Measurements from ENCODE around the gene FGF1.

The FGF1 gene

GRCh38 chr5:142696379-142696778, 10.5 kb upstream of the FGF1 start:
- no peak for DNase-seq

- no peak for DNase-seq
These were observed 8.4 kb upstream of the FGF1 start for GRCh38 chr5:142694092-142694856.

GRCh38 chr5:142692321-142692894, 6.5 kb upstream of the FGF1 start:
- no peak for DNase-seq

- no peak for DNase-seq
These were observed 4.8 kb upstream of the FGF1 start for GRCh38 chr5:142690667-142691066.

- no peak for DNase-seq
These were observed 3.2 kb upstream of the FGF1 start for GRCh38 chr5:142689081-142689480.

- no peak for DNase-seq
These were observed 2.5 kb upstream of the FGF1 start for GRCh38 chr5:142688281-142688989.

- DNase-seq = no peak
These were observed 1.1 kb upstream of the FGF1 start for GRCh38 chr5:142686968-142687367.

- no peak for DNase-seq
These were observed 382 bp upstream of the FGF1 start for GRCh38 chr5:142686210-142686734.

GRCh38 chr5:142684508-142685041, 1.3 kb downstream of the FGF1 start:
- no peak for DNase-seq

- no peak for DNase-seq
These were observed 1.9 kb downstream of the FGF1 start for GRCh38 chr5:142683881-142684505.

- no peak for DNase-seq
These were observed 2.8 kb downstream of the FGF1 start for GRCh38 chr5:142683116-142683515.

GRCh38 chr5:142680605-142681259, 5.2 kb downstream of the FGF1 start:
- no peak for DNase-seq

GRCh38 chr5:142679744-142680143, 6.1 kb downstream of the FGF1 start:
- no peak for DNase-seq

- DNase-seq = no peak
These were observed 7.4 kb downstream of the FGF1 start for GRCh38 chr5:142678529-142678928.

- no peak for DNase-seq
These were observed 8.7 kb downstream of the FGF1 start for GRCh38 chr5:142677198-142677597.

- DNase-seq = no peak
These were observed 9.6 kb downstream of the FGF1 start for GRCh38 chr5:142676318-142676717.

GRCh38 chr5:142674531-142675469, 11.1 kb downstream of the FGF1 start:
- DNase-seq = no peak

- no peak for DNase-seq
These were observed 14.1 kb downstream of the FGF1 start for GRCh38 chr5:142671801-142672200.

GRCh38 chr5:142671266-142671665, 14.6 kb downstream of the FGF1 start:
- DNase-seq = no peak

GRCh38 chr5:142670804-142671203, 15.1 kb downstream of the FGF1 start:
- DNase-seq = no peak

- no peak for DNase-seq
These were observed 16.4 kb downstream of the FGF1 start for GRCh38 chr5:142669477-142669876.

All from stimulated activated CD4-positive, alpha-beta T cell treated with anti-CD3 and anti-CD28 coated beads, Interleukin-15, amount 100 ng/mL, for 24 hours (primary cell).